ENCODE measurements around the gene CACNA2D2. TPM values are rescaled to one million over a fixed set of nuclear protein-coding genes. Genes with fewer than 3 reads are reported as not detected.

Gene CACNA2D2
- total RNA-seq, 1 experiment from 2014 or later = 27.7 TPM

- H3K27me3 ChIP-seq (ENCODE audit: insufficient read depth, low read length) = no peaks in the 10 kb centered on the region
- peak; percentile 67 for TF ChIP-seq CTCF (conservative IDR thresholded peaks at IDR 0.05)
- H2BK120ac ChIP-seq (ENCODE audit: low read depth, low read length, poor library complexity, severe bottlenecking) = no peak overlapping the region
- no peak overlapping the region for H2BK5ac ChIP-seq (ENCODE audit: insufficient read length, low read length)
- H2BK15ac ChIP-seq (ENCODE audit: low read depth, low read length) = no peak overlapping the region
- H2AK5ac ChIP-seq (ENCODE audit: insufficient read length, low read length) = no peak overlapping the region
- H3K36me3 Mint-ChIP-seq (ENCODE audit: insufficient read depth in 1 of 3, low read depth in 3 of 3) = peaks cover 0 to 4% (median 2%) of the 10 kb centered on the region in 3 experiments; a peak in 2 of 7 replicates
- DNase-seq = peak; percentile 43
- no peak overlapping the region for H3K56ac ChIP-seq (ENCODE audit: insufficient read length, low read depth, low read length)
- no peaks in the 10 kb centered on the region for H4K20me1 ChIP-seq (ENCODE audit: control insufficient read depth, insufficient read depth, insufficient read length)
- no peaks in the 10 kb centered on the region; the same call in 1 of the 2 replicates for H3K27me3 Mint-ChIP-seq (ENCODE audit: low read depth)
- H4K5ac ChIP-seq (ENCODE audit: insufficient read length, low read depth, low read length) = no peak overlapping the region
- no peak overlapping the region for H2BK12ac ChIP-seq (ENCODE audit: insufficient read length, low read depth, low read length)
- H3K4me1 Mint-ChIP-seq = peaks cover 13 to 26% of the 10 kb centered on the region in 2 experiments
- H3K9me3 Mint-ChIP-seq = no peaks in the 10 kb centered on the region
- H3K9ac ChIP-seq (ENCODE audit: extremely low read depth, insufficient read length, low read length) = no peak overlapping the region
- H3K4me3 Mint-ChIP-seq = no peak overlapping the region
- H3K14ac ChIP-seq (ENCODE audit: insufficient read depth, low read length) = no peak overlapping the region
- H3K27ac ChIP-seq (ENCODE audit: insufficient read length, low read depth, low read length) = no peak overlapping the region
- no CpG with 5 or more reads among the region's 4 CpGs for WGBS (ENCODE audit: extremely low coverage, insufficient read length, low lambda C conversion rate)
- H2BK20ac ChIP-seq (ENCODE audit: low read depth, low read length, poor library complexity, severe bottlenecking) = no peak overlapping the region
- H3K18ac ChIP-seq (ENCODE audit: insufficient read length, low read depth, low read length) = no peak overlapping the region
- no peaks in the 10 kb centered on the region for H3K23me2 ChIP-seq (ENCODE audit: insufficient read length, low read depth, low read length, poor library complexity, severe bottlenecking)
- no peak overlapping the region for H3K4me2 ChIP-seq (ENCODE audit: insufficient read depth, insufficient read length, low read length)
- no peak overlapping the region for H4K91ac ChIP-seq (ENCODE audit: insufficient read length, low read depth, low read length)
- no peaks in the 10 kb centered on the region for H3K9me3 ChIP-seq (ENCODE audit: control insufficient read depth, low read depth, low read length)
- no peak overlapping the region for H3T11ph ChIP-seq (ENCODE audit: low read length)
- 0 out of 2 replicates have a peak, but pooled peaks cover 3% of the 10 kb centered on the region for H3K4me1 ChIP-seq (ENCODE audit: insufficient read depth, low read length)
- H3K4ac ChIP-seq (ENCODE audit: low read depth, low read length) = no peak overlapping the region
- no peak overlapping the region for H2AFZ ChIP-seq (ENCODE audit: low read length)
- H4K8ac ChIP-seq (replicated peaks; ENCODE audit: insufficient read length, low read depth, low read length) = no peak overlapping the region
- H3K23ac ChIP-seq (ENCODE audit: insufficient read length, low read depth, low read length) = no peak overlapping the region
- H3K27ac Mint-ChIP-seq = no peak overlapping the region
- H3K79me1 ChIP-seq (ENCODE audit: insufficient read depth, low read depth, low read length, poor library complexity, severe bottlenecking) = no peaks in the 10 kb centered on the region
- H3K79me2 ChIP-seq (ENCODE audit: insufficient read depth, low read length) = no peaks in the 10 kb centered on the region
These were observed 88.4 kb downstream of the CACNA2D2 start for GRCh38 chr3:50415061-50415460.
